Activated naive CD4-positive, alpha-beta T cell treated with anti-CD3 and anti-CD28 coated beads, Interleukin-2, amount 50 U/mL, for 16 hours (primary cell): ENCODE data around the gene FBN3.
"Not testable (repeated sequence)": the region's sequence is repeated elsewhere in the genome, so short reads cannot be mapped to it uniquely, and the experiment has no call there.

Experiments
- DNase-seq: peaks from one replicate; pipeline ENCODE4 v3.0.0-alpha.2; 2020

FBN3 gene

GRCh38 chr19:8149261-8150094 is at the start of gene FBN3:
TSS of gene FBN3 (minus strand) at chr19:8149592. CDS start at chr19:8147480, 2,112 bp downstream.
- no peak for DNase-seq

DNA sequence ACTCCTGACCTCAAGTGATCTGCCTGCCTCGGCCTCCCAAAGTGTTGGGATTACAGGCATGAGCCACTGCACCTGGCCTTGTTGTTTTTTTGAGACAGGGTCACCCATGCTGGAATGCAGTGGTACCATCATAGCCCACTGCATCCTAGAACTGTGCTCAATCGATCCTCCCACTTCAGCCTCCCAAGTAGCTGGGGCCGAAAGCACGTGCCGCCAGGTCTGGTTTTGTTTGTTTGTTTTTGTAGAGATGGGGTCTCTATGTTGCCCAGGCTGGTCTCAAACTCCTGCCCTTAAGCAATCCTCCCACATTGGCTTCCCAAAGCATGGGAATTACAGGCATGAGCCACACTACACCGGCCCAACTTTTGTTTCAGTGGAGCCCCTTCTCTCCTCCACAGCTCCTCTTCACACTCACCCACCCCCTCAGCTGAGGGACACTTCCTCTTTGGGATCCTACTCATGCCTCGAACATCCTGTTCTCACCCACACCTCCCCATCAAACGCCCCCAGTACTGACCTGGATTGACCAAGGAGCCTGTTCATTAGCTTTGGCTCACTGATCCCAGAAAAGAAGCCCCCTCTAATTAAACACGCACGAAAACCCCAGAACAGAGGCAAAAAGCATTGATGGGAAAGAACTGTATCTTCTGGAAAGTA is 47.0 kb upstream of the FBN3 start:
- DNase-seq = no peak

DNA sequence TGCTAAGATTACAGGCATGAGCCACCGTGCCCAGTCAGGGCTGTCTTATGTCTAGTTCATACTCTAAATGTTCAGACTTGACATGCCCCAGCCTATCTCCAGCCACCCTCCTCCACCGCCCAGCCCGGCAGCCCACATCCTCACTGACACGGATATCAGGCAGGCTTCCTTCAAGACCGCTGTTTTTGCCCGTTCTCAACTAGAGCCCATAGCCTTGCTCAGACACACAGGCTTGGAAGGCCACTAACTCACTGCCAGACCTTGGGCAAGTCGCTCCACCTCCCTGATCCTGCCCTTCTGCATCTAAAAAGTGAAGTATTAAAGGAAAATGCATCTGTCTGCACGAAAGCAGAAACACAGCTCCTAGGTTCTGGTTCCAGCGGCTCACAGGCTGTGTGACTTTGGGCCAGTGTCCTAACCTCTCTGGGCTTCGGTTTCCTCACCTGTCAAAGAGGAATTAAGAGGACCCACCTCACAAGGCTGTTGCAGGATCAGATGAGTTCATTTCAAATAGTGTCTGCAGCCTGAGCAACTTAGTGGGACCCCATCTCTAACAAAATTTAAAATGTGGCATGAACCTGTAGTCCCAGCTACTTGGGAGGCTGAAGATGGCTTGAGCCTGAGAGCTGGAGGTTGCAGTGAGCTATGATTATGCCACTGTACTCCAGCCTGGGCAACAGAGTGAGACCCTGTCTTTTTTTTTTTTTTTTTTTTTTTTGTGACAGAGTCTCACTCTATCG is 45.3 kb upstream of the FBN3 start:
- no peak for DNase-seq

- no peak for DNase-seq
Measured at GRCh38 chr19:8192221-8192820, 42.9 kb upstream of the FBN3 start.

DNA sequence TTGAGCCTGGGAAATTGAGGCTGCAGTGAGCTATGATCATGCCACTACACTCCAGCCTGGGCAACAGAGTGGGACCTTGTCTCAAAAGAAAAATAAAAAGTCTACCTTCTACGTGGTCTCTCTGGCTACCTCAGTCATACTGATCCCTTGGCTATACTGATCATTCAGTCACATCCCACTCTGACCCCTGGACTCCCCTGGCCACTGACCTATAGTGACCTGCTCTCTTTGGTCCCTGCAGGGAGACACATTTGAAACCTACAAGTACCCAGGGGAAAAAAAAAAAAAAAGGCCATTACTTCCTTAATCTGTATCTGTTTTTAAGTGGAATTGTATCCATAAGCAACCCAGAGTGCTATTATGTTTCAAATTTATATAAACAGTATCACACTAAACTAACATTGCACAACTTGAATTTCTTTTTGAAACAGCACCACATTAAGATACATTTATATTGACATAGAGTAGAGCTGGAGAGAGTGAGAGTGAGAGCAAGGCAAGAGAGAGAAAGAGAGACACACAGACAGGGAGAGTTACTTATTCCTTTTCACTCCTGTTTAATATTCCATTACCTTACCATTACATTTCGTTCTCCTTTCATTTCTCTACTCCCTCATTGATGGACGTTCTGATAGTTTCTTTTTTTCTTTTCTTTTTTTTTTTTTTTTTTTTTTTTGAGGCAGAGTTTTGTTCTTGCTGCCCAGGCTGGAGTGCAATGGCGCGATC is 36.1 kb upstream of the FBN3 start:
- DNase-seq = no peak

DNA sequence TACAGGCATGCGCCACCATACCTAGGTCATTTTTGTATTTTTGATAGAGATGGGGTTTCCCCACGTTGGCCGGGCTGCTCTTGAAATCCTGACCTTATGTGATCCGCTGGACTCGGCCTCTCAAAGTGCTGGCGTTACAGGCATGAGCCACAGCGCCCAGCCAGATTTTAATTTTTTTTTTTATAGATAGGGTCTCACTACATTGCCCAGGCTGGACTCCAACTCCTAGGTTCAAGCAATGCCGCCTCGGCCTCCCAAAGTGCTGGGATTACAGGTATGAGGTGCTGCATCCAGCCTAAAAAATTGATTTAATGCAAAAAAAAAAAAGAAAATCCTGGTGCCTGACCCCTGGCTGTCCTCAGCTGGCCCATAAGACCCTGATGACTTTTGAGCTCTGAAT is 34.9 kb upstream of the FBN3 start:
- no peak for DNase-seq

GRCh38 chr19:8180018-8180417 is 30.6 kb upstream of the FBN3 start:
- DNase-seq = no peak

DNA sequence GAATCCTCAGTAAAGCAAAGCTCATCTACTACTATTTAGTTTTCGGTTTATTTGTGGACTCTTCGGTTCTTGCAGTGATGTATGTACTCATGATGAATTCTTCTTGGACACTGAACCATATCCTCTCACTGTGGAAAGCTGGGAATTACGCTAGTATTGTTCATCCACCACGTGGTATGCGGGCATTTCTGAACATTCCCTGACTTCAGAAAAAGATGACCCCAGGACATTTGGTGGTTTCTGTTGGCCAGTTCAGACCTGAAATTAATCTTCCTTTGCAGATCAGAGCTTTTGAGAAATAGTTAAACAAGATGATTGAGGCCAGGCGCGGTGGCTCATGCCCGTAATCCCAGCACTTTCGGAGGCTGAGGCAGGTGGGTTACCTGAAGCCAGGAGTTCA is 25.3 kb upstream of the FBN3 start:
- no peak for DNase-seq

DNA sequence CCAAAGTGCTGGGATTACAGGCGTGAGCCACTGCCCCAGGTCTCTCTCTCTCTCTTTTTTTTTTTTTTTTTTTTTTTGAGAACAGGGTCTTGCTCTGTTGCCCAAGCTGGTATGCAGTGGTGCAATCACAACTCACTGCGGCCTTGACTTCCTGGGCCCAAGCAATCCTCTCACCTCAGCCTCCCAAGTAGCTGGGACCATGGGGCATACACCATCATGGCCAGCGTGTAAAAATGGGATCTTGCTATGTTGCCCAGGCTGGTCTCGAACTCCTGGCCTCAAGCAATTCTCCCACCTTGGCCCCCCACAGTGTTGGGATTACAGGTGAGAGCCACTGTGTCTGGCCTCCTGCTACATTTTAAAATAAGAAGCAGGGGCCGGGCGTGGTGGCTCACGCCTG is 19.1 kb upstream of the FBN3 start:
- DNase-seq = no peak

GRCh38 chr19:8167985-8168384 is 18.6 kb upstream of the FBN3 start:
- DNase-seq = no peak

GRCh38 chr19:8163759-8164158 is 14.4 kb upstream of the FBN3 start:
- no peak for DNase-seq

GRCh38 chr19:8161135-8161646 is 11.8 kb upstream of the FBN3 start:
- no peak for DNase-seq

- DNase-seq = not testable (repeated sequence)
Measured at GRCh38 chr19:8159322-8159721, 9.9 kb upstream of the FBN3 start.

GRCh38 chr19:8158411-8159074 is 9.2 kb upstream of the FBN3 start:
- DNase-seq = no peak

- DNase-seq = no peak
Measured at GRCh38 chr19:8155318-8155717, 5.9 kb upstream of the FBN3 start.

DNA sequence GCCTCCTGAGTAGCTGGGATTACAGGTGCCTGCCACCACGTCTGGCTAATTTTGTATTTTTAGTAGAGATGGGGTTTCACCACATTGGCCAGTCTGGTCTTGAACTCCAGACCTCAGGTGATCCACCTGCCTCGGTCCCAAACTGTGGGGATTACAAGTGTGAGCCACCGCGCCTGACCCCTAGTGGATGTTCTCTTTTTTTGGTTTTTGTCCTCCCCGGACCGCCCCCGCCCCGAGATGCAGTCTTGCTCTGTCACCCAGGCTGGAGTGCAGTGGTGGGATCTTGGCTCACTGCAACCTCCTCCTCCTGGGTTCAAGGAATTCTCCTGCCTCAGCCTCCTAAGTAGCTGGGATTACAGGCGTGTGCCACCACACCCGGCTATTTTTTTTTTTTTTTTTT is 4.6 kb upstream of the FBN3 start:
- not testable (repeated sequence) for DNase-seq

- no peak for DNase-seq
Measured at GRCh38 chr19:8151767-8152035, 2.3 kb upstream of the FBN3 start.

DNA sequence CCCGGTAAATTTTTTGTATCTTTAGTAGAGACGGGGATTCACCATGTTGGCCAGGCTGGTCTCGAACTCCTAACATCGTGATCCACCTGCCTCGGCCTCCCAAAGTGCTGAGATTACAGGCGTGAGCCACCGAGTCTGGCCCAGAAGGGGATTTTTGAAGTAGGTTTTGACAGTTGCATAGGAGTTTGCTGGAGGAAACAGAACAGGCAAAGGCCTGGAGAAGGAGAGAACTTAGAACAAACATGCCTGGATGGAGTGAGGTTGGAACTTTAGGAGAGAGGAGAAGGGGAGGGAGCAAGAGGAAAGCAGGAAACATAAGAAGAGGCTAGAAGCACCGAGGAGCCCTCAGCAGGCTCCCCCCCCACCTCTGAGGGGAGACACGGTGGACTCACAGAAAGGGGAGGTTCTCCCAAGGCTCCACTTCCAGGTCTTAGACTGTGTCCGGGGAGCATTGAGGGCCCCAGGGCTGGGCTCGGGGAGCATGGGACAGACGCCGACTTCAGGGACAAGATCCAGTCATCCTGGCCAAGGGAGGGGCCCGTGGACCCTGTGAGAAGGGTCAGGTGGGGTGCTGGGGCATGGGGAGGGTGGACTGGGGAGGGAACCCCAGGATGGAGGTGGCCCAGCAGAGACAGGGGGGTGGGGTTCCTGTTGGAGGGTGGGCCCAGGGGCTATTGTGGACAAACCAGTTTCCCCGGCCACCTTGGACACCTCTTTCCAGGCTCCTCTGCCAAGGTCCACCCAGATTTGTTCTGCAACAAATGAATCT is 1.8 kb upstream of the FBN3 start:
- DNase-seq = no peak

- DNase-seq = no peak
Measured at GRCh38 chr19:8150178-8150865, 930 bp upstream of the FBN3 start.

- no peak for DNase-seq
Measured at GRCh38 chr19:8148410-8149260, 757 bp downstream of the FBN3 start.
